Panc1 (cell line): ENCODE results near the gene LAMC3. TPM values are rescaled to one million over a fixed set of nuclear protein-coding genes. Genes with fewer than 3 reads are reported as not detected.

Source experiments
- ATAC-seq: fragments of 200-7000 bp; cut with Tn5 transposase; 2 replicates; pipeline ENCODE4 v1.9.1; 2020; ENCODE audit warnings: mild to moderate bottlenecking, moderate library complexity
- BruUV-seq: library from RNA; stranded (reverse); fragments of 400-500 nt; replicated peaks from 2 replicates; lab custom pipeline; 2021; lab: Mats Ljungman, UMichigan
- CTCF ChIA-PET: fragments of 300-600 bp; sonication (Branson Sonifier 250); formaldehyde crosslinking; loops from one replicate; lab custom pipeline; 2022; ENCODE audit warnings: antibody characterized with exemption; lab: Charles Lee
- POLR2A ChIA-PET: fragments of 300-600 bp; sonication (Branson Sonifier 250); formaldehyde crosslinking; loops from one replicate; lab custom pipeline; 2022; ENCODE audit warnings: antibody characterized with exemption; lab: Charles Lee
- DNase-seq: peaks from one replicate; pipeline ENCODE4 v3.0.0-alpha.2; 2010; ENCODE audit warnings: low read depth, low spot score
- H3K27ac ChIP-seq: 2 replicates; pipeline ENCODE4 v1.5.1; 2011; ENCODE audit warnings: mild to moderate bottlenecking, low read length, inconsistent platforms
- H3K27me3 ChIP-seq: fragments of 200-500 bp; sonication (Bioruptor generic); 2 replicates; pipeline ENCODE4 v1.6.0; 2014; ENCODE audit warnings: low read length, inconsistent platforms; ENCODE audit not compliant: control insufficient read depth, insufficient read depth
- H3K36me3 ChIP-seq: fragments of 200-500 bp; sonication (Bioruptor generic); 2 replicates; pipeline ENCODE4 v1.5.1; 2014; ENCODE audit warnings: inconsistent platforms, mild to moderate bottlenecking, low read length, moderate library complexity; ENCODE audit not compliant: control insufficient read depth, insufficient read depth
- H3K4me1 ChIP-seq: 2 replicates; pipeline ENCODE4 v1.5.1; 2011; ENCODE audit warnings: inconsistent platforms, mild to moderate bottlenecking, low read length, moderate library complexity; ENCODE audit not compliant: control insufficient read depth, insufficient read depth
- H3K4me3 ChIP-seq, 2 experiments: 2 replicates each; pipeline ENCODE4 v1.5.1; 2011 to 2012; ENCODE audit warnings: low read depth in 2 of 2, low read length in 2 of 2, mild to moderate bottlenecking in 2 of 2, inconsistent platforms in 1 of 2, moderate library complexity in 1 of 2
- H3K9me3 ChIP-seq: fragments of 200-500 bp; sonication (Bioruptor generic); 2 replicates; pipeline ENCODE4 v1.5.1; 2014; ENCODE audit warnings: low read depth, mild to moderate bottlenecking, inconsistent platforms, low read length, moderate library complexity; ENCODE audit not compliant: control insufficient read depth, insufficient read depth
- POLR2AphosphoS5 ChIP-seq: IDR thresholded peaks from 2 replicates; pipeline ENCODE4 v1.6.1; 2012; ENCODE audit warnings: mild to moderate bottlenecking, low read depth, low read length, moderate library complexity
- SIN3A ChIP-seq: IDR thresholded peaks from 2 replicates; pipeline ENCODE4 v1.6.1; 2012; ENCODE audit warnings: low read depth, mild to moderate bottlenecking, low read length, moderate library complexity, borderline replicate concordance; ENCODE audit not compliant: insufficient read depth
- TCF7L2 ChIP-seq: IDR thresholded peaks from 2 replicates; pipeline ENCODE4 v1.6.1; 2011; ENCODE audit warnings: mild to moderate bottlenecking, low read depth, low read length, inconsistent platforms
- in situ Hi-C: cut with HindIII; loops from 2 replicates; pipeline ENCODE4 v1.10.0; 2016; ENCODE audit warnings: low sequenced_read_pairs, low pct_unique_long_range_greater_than_20kb
- intact Hi-C: fragments of 100-400 bp; cut with micrococcal nuclease; formaldehyde crosslinking; loops from one replicate; pipeline ENCODE4 v1.10.0; 2022; ENCODE audit not compliant: unreplicated experiment
- total RNA-seq: library from RNA; stranded (reverse); gene quantifications from one replicate; pipeline ENCODE4 v1.2.1, GENCODE V29; 2021; ENCODE audit not compliant: unreplicated experiment
- TF ChIP-seq, protein P1 (sequence below), 2 experiments: IDR thresholded peaks; 2 replicates each; pipeline ENCODE4 v1.6.1; 2011 to 2012; ENCODE audit warnings: low read depth in 2 of 2, control low read depth in 1 of 2, low read length in 1 of 2, mild to moderate bottlenecking in 1 of 2, moderate library complexity in 1 of 2; ENCODE audit not compliant: insufficient read depth in 1 of 2
- TF ChIP-seq, protein P2 (sequence below): fragments of 450-650 bp; IDR thresholded peaks from 2 replicates; pipeline ENCODE4 v1.5.1; 2017; ENCODE audit warnings: mild to moderate bottlenecking

Gene LAMC3
- total RNA-seq, 1 experiment from 2014 or later, result 16.4 TPM

DNA sequence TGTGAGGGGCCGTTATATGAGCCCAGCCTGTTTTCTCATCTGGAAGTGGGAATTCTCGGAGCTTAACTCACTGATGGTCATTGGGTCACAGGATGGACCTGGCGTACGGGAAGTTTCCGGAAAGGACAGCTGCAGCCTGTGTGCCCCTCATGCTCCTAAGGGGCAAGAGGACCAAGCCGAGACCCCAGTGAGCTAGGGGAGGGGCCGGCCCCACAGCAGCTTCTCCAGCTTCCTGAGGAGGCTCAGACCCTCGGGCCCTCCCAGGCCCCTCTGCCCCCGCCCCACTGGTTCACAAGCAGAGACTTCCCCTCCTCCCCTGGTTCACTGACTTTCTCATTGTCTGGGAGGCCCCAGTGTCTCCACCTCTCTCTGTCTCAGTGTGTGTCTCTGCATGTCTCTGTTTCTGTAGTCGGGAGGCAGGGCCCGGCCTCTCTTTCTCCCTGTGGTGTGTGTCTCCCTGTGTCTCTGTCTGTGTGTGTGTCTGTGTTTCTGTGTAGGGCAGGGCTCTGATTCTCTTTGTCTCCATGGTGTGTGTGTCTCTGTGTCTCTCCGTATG lies 37.6 kb upstream of the LAMC3 start:
- ATAC-seq, result no peak

DNA sequence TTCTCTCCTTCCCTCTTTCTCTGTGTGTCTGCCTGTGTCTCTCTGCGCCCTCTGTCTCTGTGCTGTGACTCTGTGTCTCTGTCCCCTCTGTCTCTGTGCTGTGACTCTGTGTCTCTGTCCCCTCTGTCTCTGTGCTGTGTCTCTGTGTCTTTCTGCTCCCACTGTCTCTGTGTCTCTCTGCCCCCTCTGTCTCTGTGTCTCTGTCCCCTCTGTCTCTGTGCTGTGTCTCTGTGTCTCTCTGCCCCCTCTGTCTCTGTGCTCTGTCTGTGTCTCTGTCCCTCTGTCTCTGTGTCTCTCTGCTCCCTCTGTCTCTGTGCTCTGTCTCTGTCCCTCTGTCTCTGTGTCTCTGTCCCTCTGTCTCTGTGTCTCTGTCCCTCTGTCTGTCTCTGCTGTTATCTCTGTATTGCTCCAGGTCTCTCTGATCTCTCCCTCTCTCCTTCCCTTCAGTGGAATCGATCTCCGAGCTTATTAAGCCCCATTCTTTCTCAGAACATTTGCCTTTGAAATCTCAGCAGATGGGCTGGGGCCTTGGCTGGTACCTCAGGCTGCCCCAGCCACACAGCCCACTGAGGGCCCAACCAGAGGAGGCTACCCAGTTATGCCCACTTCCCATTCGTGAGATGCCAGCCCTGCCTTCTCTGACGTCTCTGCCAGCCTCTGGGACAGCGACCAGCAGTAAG lies 36.6 kb upstream of the LAMC3 start:
- ChIA-PET POLR2A (no interaction called here), CTCF (no interaction called here)
- BruUV-seq, result no TSS peak
- in situ Hi-C loops, result no loop called here
- DNase-seq (no peak), ATAC-seq (peak; percentile 69)
- TF ChIP-seq POLR2AphosphoS5, result no peak
- TF ChIP-seq, protein P1, sequence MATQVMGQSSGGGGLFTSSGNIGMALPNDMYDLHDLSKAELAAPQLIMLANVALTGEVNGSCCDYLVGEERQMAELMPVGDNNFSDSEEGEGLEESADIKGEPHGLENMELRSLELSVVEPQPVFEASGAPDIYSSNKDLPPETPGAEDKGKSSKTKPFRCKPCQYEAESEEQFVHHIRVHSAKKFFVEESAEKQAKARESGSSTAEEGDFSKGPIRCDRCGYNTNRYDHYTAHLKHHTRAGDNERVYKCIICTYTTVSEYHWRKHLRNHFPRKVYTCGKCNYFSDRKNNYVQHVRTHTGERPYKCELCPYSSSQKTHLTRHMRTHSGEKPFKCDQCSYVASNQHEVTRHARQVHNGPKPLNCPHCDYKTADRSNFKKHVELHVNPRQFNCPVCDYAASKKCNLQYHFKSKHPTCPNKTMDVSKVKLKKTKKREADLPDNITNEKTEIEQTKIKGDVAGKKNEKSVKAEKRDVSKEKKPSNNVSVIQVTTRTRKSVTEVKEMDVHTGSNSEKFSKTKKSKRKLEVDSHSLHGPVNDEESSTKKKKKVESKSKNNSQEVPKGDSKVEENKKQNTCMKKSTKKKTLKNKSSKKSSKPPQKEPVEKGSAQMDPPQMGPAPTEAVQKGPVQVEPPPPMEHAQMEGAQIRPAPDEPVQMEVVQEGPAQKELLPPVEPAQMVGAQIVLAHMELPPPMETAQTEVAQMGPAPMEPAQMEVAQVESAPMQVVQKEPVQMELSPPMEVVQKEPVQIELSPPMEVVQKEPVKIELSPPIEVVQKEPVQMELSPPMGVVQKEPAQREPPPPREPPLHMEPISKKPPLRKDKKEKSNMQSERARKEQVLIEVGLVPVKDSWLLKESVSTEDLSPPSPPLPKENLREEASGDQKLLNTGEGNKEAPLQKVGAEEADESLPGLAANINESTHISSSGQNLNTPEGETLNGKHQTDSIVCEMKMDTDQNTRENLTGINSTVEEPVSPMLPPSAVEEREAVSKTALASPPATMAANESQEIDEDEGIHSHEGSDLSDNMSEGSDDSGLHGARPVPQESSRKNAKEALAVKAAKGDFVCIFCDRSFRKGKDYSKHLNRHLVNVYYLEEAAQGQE (IDR thresholded peaks at IDR 0.05; ENCODE audit: insufficient read depth in 1 of 2, low read depth in 2 of 2, low read length in 1 of 2), result no peak
- no peak for TF ChIP-seq TCF7L2
- TF ChIP-seq SIN3A, result no peak
- TF ChIP-seq, protein P2, sequence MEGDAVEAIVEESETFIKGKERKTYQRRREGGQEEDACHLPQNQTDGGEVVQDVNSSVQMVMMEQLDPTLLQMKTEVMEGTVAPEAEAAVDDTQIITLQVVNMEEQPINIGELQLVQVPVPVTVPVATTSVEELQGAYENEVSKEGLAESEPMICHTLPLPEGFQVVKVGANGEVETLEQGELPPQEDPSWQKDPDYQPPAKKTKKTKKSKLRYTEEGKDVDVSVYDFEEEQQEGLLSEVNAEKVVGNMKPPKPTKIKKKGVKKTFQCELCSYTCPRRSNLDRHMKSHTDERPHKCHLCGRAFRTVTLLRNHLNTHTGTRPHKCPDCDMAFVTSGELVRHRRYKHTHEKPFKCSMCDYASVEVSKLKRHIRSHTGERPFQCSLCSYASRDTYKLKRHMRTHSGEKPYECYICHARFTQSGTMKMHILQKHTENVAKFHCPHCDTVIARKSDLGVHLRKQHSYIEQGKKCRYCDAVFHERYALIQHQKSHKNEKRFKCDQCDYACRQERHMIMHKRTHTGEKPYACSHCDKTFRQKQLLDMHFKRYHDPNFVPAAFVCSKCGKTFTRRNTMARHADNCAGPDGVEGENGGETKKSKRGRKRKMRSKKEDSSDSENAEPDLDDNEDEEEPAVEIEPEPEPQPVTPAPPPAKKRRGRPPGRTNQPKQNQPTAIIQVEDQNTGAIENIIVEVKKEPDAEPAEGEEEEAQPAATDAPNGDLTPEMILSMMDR, result no peak
- Histone ChIP-seq H3K27me3 (no peaks in the 10 kb centered on the region), H3K9me3 (no peaks in the 10 kb centered on the region), H3K36me3 (no peaks in the 10 kb centered on the region), H3K4me1 (no peaks in the 10 kb centered on the region), H3K4me3 (no peak overlapping the region), H3K27ac (no peak overlapping the region)
- intact Hi-C loops, result no loop called here

More for the DNA sequence above, 37.6 kb upstream of the LAMC3 start:
- H3K27me3 ChIP-seq, result no peaks in the 10 kb centered on the region
- CTCF ChIA-PET, result no interaction called here
- no peaks in the 10 kb centered on the region for H3K4me1 ChIP-seq
- POLR2A ChIA-PET, result no interaction called here
- no peak for DNase-seq
- no peak overlapping the region for H3K27ac ChIP-seq
- H3K36me3 ChIP-seq, result no peaks in the 10 kb centered on the region
- in situ Hi-C loops (no loop called here), intact Hi-C loops (no loop called here)
- no peak overlapping the region for H3K4me3 ChIP-seq
- no peaks in the 10 kb centered on the region for H3K9me3 ChIP-seq
- no peak for TF ChIP-seq SIN3A
- no peak for TF ChIP-seq POLR2AphosphoS5
- TF ChIP-seq, protein P2, result no peak
- TF ChIP-seq, protein P1 (IDR thresholded peaks at IDR 0.05; ENCODE audit: insufficient read depth in 1 of 2, low read depth in 2 of 2, low read length in 1 of 2), result no peak
- TF ChIP-seq TCF7L2, result no peak
- no TSS peak for BruUV-seq
